HepG2 (cell line): ENCODE measurements around the gene PLIN3. TPM values are rescaled to one million over a fixed set of nuclear protein-coding genes. Genes with fewer than 3 reads are reported as not detected.

Source experiments
- CAMTA2 ChIP-seq: sonication (generic); formaldehyde crosslinking; IDR thresholded peaks from 2 replicates; pipeline ENCODE4 v1.4.0; 2020; ENCODE audit warnings: mild to moderate bottlenecking, missing genetic modification reagents, borderline replicate concordance
- EP300 ChIP-seq, 3 experiments: sonication (generic) in 1 of 3; formaldehyde crosslinking in 1 of 3; IDR thresholded peaks; 2 replicates each; pipeline versions ENCODE4 v1.5.1 to v1.6.1; 2011 to 2020; ENCODE audit warnings: low read depth in 2 of 3, low read length in 2 of 3, borderline replicate concordance in 1 of 3, improper control_type of control experiment in 1 of 3, mild to moderate bottlenecking in 1 of 3, missing genetic modification reagents in 1 of 3, moderate library complexity in 1 of 3
- FOSL1 ChIP-seq: sonication (generic); formaldehyde crosslinking; IDR thresholded peaks from 2 replicates; pipeline ENCODE4 v1.9.0; 2021; ENCODE audit warnings: missing genetic modification reagents, borderline replicate concordance
- FOXP1 ChIP-seq, 2 experiments: fragments of 450-650 bp in 1 of 2; IDR thresholded peaks; 2 replicates each; pipeline ENCODE4 v1.6.1; 2017 to 2018; ENCODE audit warnings: antibody characterized with exemption in 1 of 2
- GFI1 ChIP-seq: sonication (generic); formaldehyde crosslinking; IDR thresholded peaks from 2 replicates; pipeline ENCODE4 v1.5.0; 2020; ENCODE audit warnings: missing genetic modification reagents, mild to moderate bottlenecking, borderline replicate concordance
- HOXA5 ChIP-seq: sonication (generic); formaldehyde crosslinking; IDR thresholded peaks from 2 replicates; pipeline ENCODE4 v1.4.0; 2020; ENCODE audit warnings: missing genetic modification reagents
- MBD4 ChIP-seq: IDR thresholded peaks from 2 replicates; pipeline ENCODE4 v1.6.1; 2012; ENCODE audit warnings: low read length, inconsistent platforms, borderline replicate concordance
- MTA1 ChIP-seq: sonication (generic); formaldehyde crosslinking; IDR thresholded peaks from 2 replicates; pipeline ENCODE4 v1.4.0; 2020; ENCODE audit warnings: missing genetic modification reagents, mild to moderate bottlenecking, borderline replicate concordance
- NFRKB ChIP-seq: fragments of 450-650 bp; IDR thresholded peaks from 2 replicates; pipeline ENCODE4 v1.6.1; 2017
- POLR2AphosphoS5 ChIP-seq: IDR thresholded peaks from 2 replicates; pipeline ENCODE4 v1.6.1; 2012; ENCODE audit warnings: low read depth, low read length
- SCMH1 ChIP-seq: sonication (generic); formaldehyde crosslinking; IDR thresholded peaks from 2 replicates; pipeline ENCODE4 v1.9.0; 2021; ENCODE audit warnings: missing genetic modification reagents, mild to moderate bottlenecking, borderline replicate concordance
- TBP ChIP-seq: sonication (generic); formaldehyde crosslinking; IDR thresholded peaks from 2 replicates; pipeline ENCODE4 v1.5.0; 2020; ENCODE audit warnings: missing genetic modification reagents
- U2AF1 ChIP-seq: fragments of 200-400 bp; formaldehyde crosslinking; optimal IDR thresholded peaks from 2 replicates; pipeline ENCODE3; 2017; ENCODE audit warnings: mild to moderate bottlenecking, low read depth, low read length
- XRCC5 ChIP-seq: fragments of 200-400 bp; formaldehyde crosslinking; optimal IDR thresholded peaks from 2 replicates; pipeline ENCODE3; 2017; ENCODE audit warnings: mild to moderate bottlenecking, low read length
- ZKSCAN1 ChIP-seq: fragments of 150-350 bp; IDR thresholded peaks from 2 replicates; pipeline ENCODE4 v1.6.1; 2014; ENCODE audit warnings: low read length
- ZNF121 ChIP-seq: sonication (generic); formaldehyde crosslinking; IDR thresholded peaks from 2 replicates; pipeline ENCODE4 v1.5.0; 2020; ENCODE audit warnings: mild to moderate bottlenecking, missing genetic modification reagents
- ZNF205 ChIP-seq: IDR thresholded peaks from 2 replicates; pipeline ENCODE4 v1.6.1; 2018; ENCODE audit warnings: missing biosample characterization, missing genetic modification reagents
- ZNF264 ChIP-seq: sonication (generic); formaldehyde crosslinking; IDR thresholded peaks from 2 replicates; pipeline ENCODE4 v1.4.0; 2020; ENCODE audit warnings: missing genetic modification reagents
- ZNF33A ChIP-seq: sonication (generic); formaldehyde crosslinking; IDR thresholded peaks from 2 replicates; pipeline ENCODE4 v1.5.1; 2020; ENCODE audit warnings: missing genetic modification reagents, mild to moderate bottlenecking, moderate library complexity, borderline replicate concordance
- ZNF431 ChIP-seq: sonication (generic); formaldehyde crosslinking; IDR thresholded peaks from 2 replicates; pipeline ENCODE4 v1.9.0; 2022; ENCODE audit warnings: missing genetic modification reagents, low read depth, mild to moderate bottlenecking, borderline replicate concordance
- ZNF460 ChIP-seq: sonication (generic); formaldehyde crosslinking; IDR thresholded peaks from 2 replicates; pipeline ENCODE4 v1.5.1; 2020; ENCODE audit warnings: missing genetic modification reagents, mild to moderate bottlenecking, borderline replicate concordance
- ZNF496 ChIP-seq: sonication (generic); formaldehyde crosslinking; IDR thresholded peaks from 2 replicates; pipeline ENCODE4 v1.8.1; 2023; ENCODE audit warnings: mild to moderate bottlenecking, moderate library complexity, missing genetic modification reagents; ENCODE audit not compliant: insufficient replicate concordance
- ZNF501 ChIP-seq: sonication (generic); formaldehyde crosslinking; IDR thresholded peaks from 2 replicates; pipeline ENCODE4 v1.5.1; 2020; ENCODE audit warnings: mild to moderate bottlenecking, moderate library complexity, missing genetic modification reagents
- polyA plus RNA-seq, 8 experiments: library from polyadenylated mRNA; depleted of rRNA in 3 of 8; stranded (reverse) in 7 of 8; unstranded in 1 of 8; fragments of >200 nt; fragmentation: Illumina TruSeq in 4 of 8; extraction: Trizol in 4 of 8; gene quantifications; 2 replicates each; pipeline versions ENCODE4 v1.2.1 to v1.2.3, GENCODE V29; 2011 to 2016; ENCODE audit warnings: low read depth in 4 of 8, missing spikeins in 1 of 8, mixed read lengths in 1 of 8; ENCODE audit not compliant: insufficient read depth in 1 of 8
- total RNA-seq, 5 experiments: library from RNA; depleted of rRNA; stranded (reverse); fragments of >200 nt; fragmentation: Illumina TruSeq; extraction: Trizol; gene quantifications; 2 replicates each; pipeline ENCODE4 v1.2.3, GENCODE V29; 2016; ENCODE audit warnings: low read depth in 1 of 5
- TF ChIP-seq, protein P1 (sequence below): sonication (generic); formaldehyde crosslinking; IDR thresholded peaks from 2 replicates; pipeline ENCODE4 v1.5.1; 2020; ENCODE audit warnings: missing genetic modification reagents, mild to moderate bottlenecking, borderline replicate concordance
- TF ChIP-seq, protein P2 (sequence below): sonication (generic); formaldehyde crosslinking; IDR thresholded peaks from 2 replicates; pipeline ENCODE4 v1.4.0; 2020; ENCODE audit warnings: missing genetic modification reagents
- TF ChIP-seq, protein P3 (sequence below): sonication (generic); formaldehyde crosslinking; IDR thresholded peaks from 2 replicates; pipeline ENCODE4 v1.8.1; 2023; ENCODE audit warnings: missing genetic modification reagents, inconsistent platforms, borderline replicate concordance

Gene PLIN3
- total and polyA plus RNA-seq, 2 of the 13 experiments (the other 11 are each of a cell fraction or from before 2014, with no cell fraction given): 49.3 to 57.9 TPM

DNA sequence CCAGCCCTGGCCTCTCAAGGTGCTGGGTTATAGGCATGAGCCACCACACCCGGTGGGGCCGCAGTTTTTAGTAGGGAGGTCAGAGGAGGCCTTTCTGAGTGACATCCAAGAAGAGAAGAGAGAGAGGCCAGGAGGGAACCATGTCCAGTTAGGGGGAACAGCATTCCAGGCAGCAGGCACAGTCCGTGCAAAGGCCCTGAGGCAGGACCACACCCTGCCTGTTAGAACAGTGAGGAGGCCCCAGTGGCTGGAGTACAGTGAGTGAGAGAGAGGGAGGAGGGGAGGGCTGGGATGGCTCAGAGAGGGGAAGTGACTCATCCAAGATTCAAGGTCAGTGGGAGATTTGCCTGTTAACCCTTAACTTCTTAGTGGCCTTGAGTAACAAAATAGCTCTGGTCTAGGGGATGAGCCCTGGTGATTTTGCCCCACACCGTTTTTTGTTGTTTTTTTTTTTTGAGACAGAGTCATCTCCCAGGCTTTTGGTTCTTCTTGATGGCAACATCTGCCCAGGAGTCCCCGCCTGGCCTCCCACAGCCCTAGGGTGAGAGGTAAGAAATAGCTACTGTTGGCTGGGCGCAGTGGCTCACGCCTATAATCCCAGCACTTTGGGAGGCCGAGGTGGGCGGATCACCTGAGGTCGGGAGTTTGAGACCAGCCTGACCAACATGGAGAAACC, 2.7 kb upstream of the PLIN3 start (continued):
- TF ChIP-seq ZNF496 (CRISPR knock-in tag) (no peak), ZNF264 (CRISPR knock-in tag) (peak; percentile 54; the same call in 1 of the 2 replicates), ZNF121 (CRISPR knock-in tag) (peak; percentile 73; the same call in 1 of the 2 replicates), POLR2AphosphoS5 (no peak), HOXA5 (CRISPR knock-in tag) (0 out of 2 replicates have a peak, but pooled peaks have one; percentile 43), U2AF1 (no peak), ZKSCAN1 (peak; percentile 75), SCMH1 (no peak), ZNF501 (CRISPR knock-in tag) (peak; percentile 70; the same call in 1 of the 2 replicates), GFI1 (peak; percentile 30; the same call in 1 of the 2 replicates), XRCC5 (peak; percentile 87), MBD4 (no peak), ZNF205 (CRISPR knock-in tag) (0 out of 2 replicates have a peak, but pooled peaks have one; percentile 56), ZNF33A (CRISPR knock-in tag) (no peak), MTA1 (peak; percentile 89), EP300 (IDR thresholded peaks at IDR 0.05; ENCODE audit: low read depth in 2 of 2, low read length in 2 of 2) (peak; percentile 60 to 80; a peak in 3 of 4 replicates), EP300 (CRISPR knock-in tag; IDR thresholded peaks at IDR 0.05; ENCODE audit: borderline replicate concordance) (peak; percentile 67; the same call in 1 of the 2 replicates), NFRKB (no peak), ZNF460 (CRISPR knock-in tag) (peak; percentile 88), FOSL1 (peak; percentile 97), TBP (no peak), CAMTA2 (CRISPR knock-in tag) (no peak), ZNF431 (no peak), FOXP1 (IDR thresholded peaks at IDR 0.05) (no peak), FOXP1 (CRISPR knock-in tag; IDR thresholded peaks at IDR 0.05) (no peak)
- TF ChIP-seq, protein P1, sequence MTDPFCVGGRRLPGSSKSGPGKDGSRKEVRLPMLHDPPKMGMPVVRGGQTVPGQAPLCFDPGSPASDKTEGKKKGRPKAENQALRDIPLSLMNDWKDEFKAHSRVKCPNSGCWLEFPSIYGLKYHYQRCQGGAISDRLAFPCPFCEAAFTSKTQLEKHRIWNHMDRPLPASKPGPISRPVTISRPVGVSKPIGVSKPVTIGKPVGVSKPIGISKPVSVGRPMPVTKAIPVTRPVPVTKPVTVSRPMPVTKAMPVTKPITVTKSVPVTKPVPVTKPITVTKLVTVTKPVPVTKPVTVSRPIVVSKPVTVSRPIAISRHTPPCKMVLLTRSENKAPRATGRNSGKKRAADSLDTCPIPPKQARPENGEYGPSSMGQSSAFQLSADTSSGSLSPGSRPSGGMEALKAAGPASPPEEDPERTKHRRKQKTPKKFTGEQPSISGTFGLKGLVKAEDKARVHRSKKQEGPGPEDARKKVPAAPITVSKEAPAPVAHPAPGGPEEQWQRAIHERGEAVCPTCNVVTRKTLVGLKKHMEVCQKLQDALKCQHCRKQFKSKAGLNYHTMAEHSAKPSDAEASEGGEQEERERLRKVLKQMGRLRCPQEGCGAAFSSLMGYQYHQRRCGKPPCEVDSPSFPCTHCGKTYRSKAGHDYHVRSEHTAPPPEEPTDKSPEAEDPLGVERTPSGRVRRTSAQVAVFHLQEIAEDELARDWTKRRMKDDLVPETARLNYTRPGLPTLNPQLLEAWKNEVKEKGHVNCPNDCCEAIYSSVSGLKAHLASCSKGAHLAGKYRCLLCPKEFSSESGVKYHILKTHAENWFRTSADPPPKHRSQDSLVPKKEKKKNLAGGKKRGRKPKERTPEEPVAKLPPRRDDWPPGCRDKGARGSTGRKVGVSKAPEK: peak; percentile 60; the same call in 1 of the 2 replicates
- TF ChIP-seq, protein P2, sequence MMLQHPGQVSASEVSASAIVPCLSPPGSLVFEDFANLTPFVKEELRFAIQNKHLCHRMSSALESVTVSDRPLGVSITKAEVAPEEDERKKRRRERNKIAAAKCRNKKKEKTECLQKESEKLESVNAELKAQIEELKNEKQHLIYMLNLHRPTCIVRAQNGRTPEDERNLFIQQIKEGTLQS (CRISPR knock-in tag): peak; percentile 98
- TF ChIP-seq, protein P3, sequence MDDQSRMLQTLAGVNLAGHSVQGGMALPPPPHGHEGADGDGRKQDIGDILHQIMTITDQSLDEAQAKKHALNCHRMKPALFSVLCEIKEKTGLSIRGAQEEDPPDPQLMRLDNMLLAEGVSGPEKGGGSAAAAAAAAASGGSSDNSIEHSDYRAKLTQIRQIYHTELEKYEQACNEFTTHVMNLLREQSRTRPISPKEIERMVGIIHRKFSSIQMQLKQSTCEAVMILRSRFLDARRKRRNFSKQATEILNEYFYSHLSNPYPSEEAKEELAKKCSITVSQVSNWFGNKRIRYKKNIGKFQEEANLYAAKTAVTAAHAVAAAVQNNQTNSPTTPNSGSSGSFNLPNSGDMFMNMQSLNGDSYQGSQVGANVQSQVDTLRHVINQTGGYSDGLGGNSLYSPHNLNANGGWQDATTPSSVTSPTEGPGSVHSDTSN (CRISPR knock-in tag): no peak
